OCI-LY3 (cell line): ENCODE results near the gene EIF4E1B.

ENCODE experiments used
- EZH2phosphoT487 ChIP-seq: fragments of 200-600 bp; shearing (Covaris generic); IDR thresholded peaks from 2 replicates; pipeline ENCODE4 v1.6.1; 2018; ENCODE audit warnings: antibody characterized with exemption, mixed run types, low read depth
- TF ChIP-seq, protein P1 (sequence below): fragments of 200-600, 300-600 bp; sonication (generic); IDR thresholded peaks from 2 replicates; pipeline ENCODE4 v1.5.1; 2014; ENCODE audit warnings: antibody characterized with exemption, low read length, low read depth

DNA sequence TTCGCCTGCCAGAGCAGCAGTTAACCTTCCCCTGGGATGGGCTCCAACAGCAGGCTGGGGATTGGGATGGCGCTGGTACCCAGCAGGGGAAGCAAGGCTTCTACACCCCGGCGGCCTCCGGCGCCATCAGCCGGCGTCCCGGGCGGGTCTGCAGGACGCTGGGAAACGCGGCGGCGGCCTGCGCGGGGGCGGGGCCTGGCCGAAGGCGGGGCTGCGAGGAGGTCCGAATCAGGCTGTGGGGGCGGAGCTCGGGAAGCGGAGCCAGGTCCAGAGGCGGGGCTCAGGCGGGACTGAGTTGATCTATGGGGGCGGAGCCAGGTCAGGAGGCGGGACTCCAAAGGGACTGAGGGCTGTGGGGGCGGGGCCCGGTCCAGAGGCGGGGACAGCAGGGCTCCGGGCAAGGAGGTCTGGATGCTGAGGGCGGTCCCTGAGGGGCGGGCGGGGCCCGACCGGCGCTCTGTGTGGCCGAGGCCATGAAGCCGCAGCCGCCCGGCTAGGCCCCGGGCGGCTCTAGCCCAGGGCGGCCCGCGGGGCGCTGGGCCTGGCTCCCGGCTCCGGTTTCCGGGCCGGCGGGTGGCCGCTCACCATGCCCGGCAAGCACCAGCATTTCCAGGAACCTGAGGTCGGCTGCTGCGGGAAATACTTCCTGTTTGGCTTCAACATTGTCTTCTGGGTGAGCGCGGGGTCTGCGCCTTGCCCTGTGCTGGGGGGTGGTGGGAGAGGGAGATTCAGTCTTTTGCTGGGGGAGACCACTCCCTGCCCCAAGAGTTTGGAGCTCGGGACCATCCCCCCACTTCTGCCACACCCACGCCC is 16.8 kb downstream of the EIF4E1B start, which contains the start of gene TSPAN17:
- TF ChIP-seq, protein P1, sequence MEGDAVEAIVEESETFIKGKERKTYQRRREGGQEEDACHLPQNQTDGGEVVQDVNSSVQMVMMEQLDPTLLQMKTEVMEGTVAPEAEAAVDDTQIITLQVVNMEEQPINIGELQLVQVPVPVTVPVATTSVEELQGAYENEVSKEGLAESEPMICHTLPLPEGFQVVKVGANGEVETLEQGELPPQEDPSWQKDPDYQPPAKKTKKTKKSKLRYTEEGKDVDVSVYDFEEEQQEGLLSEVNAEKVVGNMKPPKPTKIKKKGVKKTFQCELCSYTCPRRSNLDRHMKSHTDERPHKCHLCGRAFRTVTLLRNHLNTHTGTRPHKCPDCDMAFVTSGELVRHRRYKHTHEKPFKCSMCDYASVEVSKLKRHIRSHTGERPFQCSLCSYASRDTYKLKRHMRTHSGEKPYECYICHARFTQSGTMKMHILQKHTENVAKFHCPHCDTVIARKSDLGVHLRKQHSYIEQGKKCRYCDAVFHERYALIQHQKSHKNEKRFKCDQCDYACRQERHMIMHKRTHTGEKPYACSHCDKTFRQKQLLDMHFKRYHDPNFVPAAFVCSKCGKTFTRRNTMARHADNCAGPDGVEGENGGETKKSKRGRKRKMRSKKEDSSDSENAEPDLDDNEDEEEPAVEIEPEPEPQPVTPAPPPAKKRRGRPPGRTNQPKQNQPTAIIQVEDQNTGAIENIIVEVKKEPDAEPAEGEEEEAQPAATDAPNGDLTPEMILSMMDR: peak; percentile 50
- TF ChIP-seq EZH2phosphoT487: no peak
